Measurements from ENCODE around the gene PRCD.
A peak's percentile ranks its signal among the peaks of the same experiment; 100 is the strongest.

PRCD gene

GRCh38 chr17:76584427-76585032 lies 44.7 kb downstream of the PRCD start:
- TF ChIP-seq, protein P1, sequence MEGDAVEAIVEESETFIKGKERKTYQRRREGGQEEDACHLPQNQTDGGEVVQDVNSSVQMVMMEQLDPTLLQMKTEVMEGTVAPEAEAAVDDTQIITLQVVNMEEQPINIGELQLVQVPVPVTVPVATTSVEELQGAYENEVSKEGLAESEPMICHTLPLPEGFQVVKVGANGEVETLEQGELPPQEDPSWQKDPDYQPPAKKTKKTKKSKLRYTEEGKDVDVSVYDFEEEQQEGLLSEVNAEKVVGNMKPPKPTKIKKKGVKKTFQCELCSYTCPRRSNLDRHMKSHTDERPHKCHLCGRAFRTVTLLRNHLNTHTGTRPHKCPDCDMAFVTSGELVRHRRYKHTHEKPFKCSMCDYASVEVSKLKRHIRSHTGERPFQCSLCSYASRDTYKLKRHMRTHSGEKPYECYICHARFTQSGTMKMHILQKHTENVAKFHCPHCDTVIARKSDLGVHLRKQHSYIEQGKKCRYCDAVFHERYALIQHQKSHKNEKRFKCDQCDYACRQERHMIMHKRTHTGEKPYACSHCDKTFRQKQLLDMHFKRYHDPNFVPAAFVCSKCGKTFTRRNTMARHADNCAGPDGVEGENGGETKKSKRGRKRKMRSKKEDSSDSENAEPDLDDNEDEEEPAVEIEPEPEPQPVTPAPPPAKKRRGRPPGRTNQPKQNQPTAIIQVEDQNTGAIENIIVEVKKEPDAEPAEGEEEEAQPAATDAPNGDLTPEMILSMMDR (IDR thresholded peaks at IDR 0.05; ENCODE audit: extremely low read depth, insufficient read depth, missing control alignments), result no peak
- DNase-seq (ENCODE audit: low spot score), result no peak
- in situ Hi-C loops (cut with MboI; ENCODE audit: low pct_unique_long_range_greater_than_20kb, low sequenced_read_pairs, unreplicated experiment), result no loop called here

DNA sequence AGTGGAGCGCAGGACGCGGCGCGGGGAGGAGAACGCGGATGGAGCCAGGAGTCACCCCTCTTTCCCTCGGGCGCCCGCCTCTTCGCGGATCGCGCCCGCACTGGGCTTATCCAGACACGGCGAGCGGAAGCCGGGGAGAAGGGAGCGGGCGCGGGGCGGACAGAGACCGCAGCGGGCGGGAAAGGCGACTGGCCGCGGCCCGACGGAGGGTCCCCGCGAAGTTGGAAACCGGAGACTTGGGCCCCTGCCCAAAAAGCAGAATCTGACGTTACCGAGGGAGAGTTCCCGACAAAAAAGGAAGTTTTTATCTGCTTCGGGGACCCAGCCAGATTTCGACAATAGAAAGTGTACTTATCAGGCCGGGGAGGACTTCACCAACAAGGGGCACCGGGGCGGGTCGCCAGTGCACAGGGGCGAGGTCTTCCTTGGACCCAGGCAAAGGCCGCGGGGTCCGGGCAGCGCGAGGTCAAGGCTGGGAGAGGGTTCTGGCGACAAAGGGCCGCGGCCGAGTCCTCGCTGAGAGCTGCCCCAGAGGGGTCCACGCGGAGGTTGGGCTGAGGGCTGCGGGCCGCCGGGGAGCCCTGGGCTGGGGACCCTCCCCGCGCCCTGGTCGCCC lies 45.3 kb downstream of the PRCD start:
- in situ Hi-C loops (cut with MboI; ENCODE audit: low pct_unique_long_range_greater_than_20kb, low sequenced_read_pairs, unreplicated experiment), result no loop called here
- no peak for DNase-seq (ENCODE audit: low spot score)
- TF ChIP-seq, protein P1 (IDR thresholded peaks at IDR 0.05; ENCODE audit: extremely low read depth, insufficient read depth, missing control alignments), result no peak

- in situ Hi-C loops (cut with MboI; ENCODE audit: low pct_unique_long_range_greater_than_20kb, low sequenced_read_pairs, unreplicated experiment), result no loop called here
- TF ChIP-seq, protein P1 (IDR thresholded peaks at IDR 0.05; ENCODE audit: extremely low read depth, insufficient read depth, missing control alignments), result peak; percentile 36
- DNase-seq (ENCODE audit: low spot score), result no peak
These were observed 46.1 kb downstream of the PRCD start, which contains the start of gene ST6GALNAC2 for GRCh38 chr17:76585649-76586593. Gene ST6GALNAC2, minus strand, starts transcription at chr17:76585860. Its CDS starts 52 bp downstream, at chr17:76585808.

DNA sequence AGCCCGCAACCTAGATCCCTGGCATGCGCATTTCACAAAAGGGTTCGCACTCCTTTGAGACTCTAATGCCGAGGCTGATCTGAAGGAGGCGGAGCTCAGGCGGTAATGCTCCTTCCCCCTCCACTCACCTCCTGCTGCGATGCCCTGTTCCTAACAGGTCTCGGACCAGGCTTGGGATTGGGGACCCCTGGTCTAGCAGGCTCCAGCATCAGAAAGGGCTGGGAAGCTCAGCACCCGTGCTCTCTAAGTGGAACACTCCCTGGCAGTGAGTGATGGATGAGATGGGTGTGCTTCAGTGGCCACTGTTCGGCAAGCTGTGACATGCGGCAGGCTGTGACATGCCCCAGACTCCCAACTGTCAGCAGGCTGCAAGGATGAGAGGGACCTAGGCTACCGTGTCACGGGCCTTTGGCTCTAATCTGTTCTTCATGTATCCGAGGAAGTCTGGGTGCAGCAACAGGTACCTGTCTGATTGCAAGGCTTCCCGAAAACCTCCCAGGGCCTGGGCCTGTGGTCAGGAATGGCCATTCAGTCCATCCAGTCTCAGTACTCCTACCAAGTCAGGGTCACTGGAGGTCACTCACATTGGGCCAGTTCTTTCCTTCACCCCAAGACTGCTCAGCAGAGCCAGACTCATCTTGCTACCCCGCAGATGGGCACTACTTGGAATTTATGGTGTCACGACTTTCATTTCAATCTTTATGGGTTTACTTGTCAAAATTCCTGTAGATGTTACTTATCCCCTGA lies 47.1 kb downstream of the PRCD start:
- peak; percentile 6 for DNase-seq (ENCODE audit: low spot score)
- TF ChIP-seq, protein P1 (IDR thresholded peaks at IDR 0.05; ENCODE audit: extremely low read depth, insufficient read depth, missing control alignments), result no peak
- in situ Hi-C loops (cut with MboI; ENCODE audit: low pct_unique_long_range_greater_than_20kb, low sequenced_read_pairs, unreplicated experiment), result no loop called here

GRCh38 chr17:76588182-76588581 lies 48.3 kb downstream of the PRCD start:
- DNase-seq (ENCODE audit: low spot score), result no peak
- in situ Hi-C loops (cut with MboI; ENCODE audit: low pct_unique_long_range_greater_than_20kb, low sequenced_read_pairs, unreplicated experiment), result no loop called here
- TF ChIP-seq, protein P1 (IDR thresholded peaks at IDR 0.05; ENCODE audit: extremely low read depth, insufficient read depth, missing control alignments), result no peak

- in situ Hi-C loops (cut with MboI; ENCODE audit: low pct_unique_long_range_greater_than_20kb, low sequenced_read_pairs, unreplicated experiment), result no loop called here
- TF ChIP-seq, protein P1 (IDR thresholded peaks at IDR 0.05; ENCODE audit: extremely low read depth, insufficient read depth, missing control alignments), result no peak
- no peak for DNase-seq (ENCODE audit: low spot score)
These were observed 53.6 kb downstream of the PRCD start for GRCh38 chr17:76593384-76593826.
